HepG2 (cell line): ENCODE measurements around the gene CES3. TPM values are rescaled to one million over a fixed set of nuclear protein-coding genes. Genes with fewer than 3 reads are reported as not detected.

ENCODE experiments used
- AHR ChIP-seq: IDR thresholded peaks from 2 replicates; pipeline ENCODE4 v1.6.1; 2018; ENCODE audit warnings: missing genetic modification reagents, missing compliant biosample characterization
- FOXK1 ChIP-seq: sonication (generic); formaldehyde crosslinking; IDR thresholded peaks from 2 replicates; pipeline ENCODE4 v1.4.0; 2020; ENCODE audit warnings: low read depth, missing genetic modification reagents, borderline replicate concordance
- IRX3 ChIP-seq: sonication (generic); formaldehyde crosslinking; IDR thresholded peaks from 2 replicates; pipeline ENCODE4 v1.8.1; 2023; ENCODE audit warnings: mild to moderate bottlenecking, low read depth, missing genetic modification reagents, borderline replicate concordance
- MAFF ChIP-seq: IDR thresholded peaks from 2 replicates; pipeline ENCODE4 v1.6.1; 2011; ENCODE audit warnings: low read depth, low read length, improper control_type of control experiment
- MYC ChIP-seq: sonication (generic); formaldehyde crosslinking; IDR thresholded peaks from 2 replicates; pipeline ENCODE4 v1.9.0; 2021; ENCODE audit warnings: missing genetic modification reagents, borderline replicate concordance
- SALL1 ChIP-seq: sonication (generic); formaldehyde crosslinking; IDR thresholded peaks from 2 replicates; pipeline ENCODE4 v1.8.0; 2022; ENCODE audit warnings: mild to moderate bottlenecking, missing genetic modification reagents
- TCF12 ChIP-seq, 2 experiments: fragments of 450-650 bp in 1 of 2; sonication (generic) in 1 of 2; formaldehyde crosslinking in 1 of 2; IDR thresholded peaks; 2 replicates each; pipeline versions ENCODE4 v1.6.1 to v1.8.0; 2017 to 2022; ENCODE audit warnings: antibody characterized with exemption in 1 of 2, mild to moderate bottlenecking in 1 of 2, missing genetic modification reagents in 1 of 2, moderate library complexity in 1 of 2
- ZBTB37 ChIP-seq: sonication (generic); formaldehyde crosslinking; IDR thresholded peaks from 2 replicates; pipeline ENCODE4 v1.4.0; 2020; ENCODE audit warnings: mild to moderate bottlenecking, missing genetic modification reagents
- ZMAT5 ChIP-seq: sonication (generic); formaldehyde crosslinking; IDR thresholded peaks from 2 replicates; pipeline ENCODE4 v1.5.0; 2020; ENCODE audit warnings: mild to moderate bottlenecking, low read depth, missing genetic modification reagents, borderline replicate concordance
- ZNF281 ChIP-seq: sonication (generic); formaldehyde crosslinking; IDR thresholded peaks from 2 replicates; pipeline ENCODE4 v1.4.0; 2020; ENCODE audit warnings: missing genetic modification reagents, borderline replicate concordance
- ZNF30 ChIP-seq: sonication (generic); formaldehyde crosslinking; IDR thresholded peaks from 2 replicates; pipeline ENCODE4 v1.5.0; 2020; ENCODE audit warnings: mild to moderate bottlenecking, missing genetic modification reagents
- ZNF589 ChIP-seq: sonication (generic); formaldehyde crosslinking; conservative IDR thresholded peaks from 2 replicates; pipeline ENCODE4 v1.8.0; 2022; ENCODE audit warnings: mild to moderate bottlenecking, moderate library complexity, missing genetic modification reagents
- ZNF674 ChIP-seq: sonication (generic); formaldehyde crosslinking; IDR thresholded peaks from 2 replicates; pipeline ENCODE4 v1.5.0; 2020; ENCODE audit warnings: low read depth, mild to moderate bottlenecking, missing genetic modification reagents
- polyA plus RNA-seq, 8 experiments: library from polyadenylated mRNA; depleted of rRNA in 3 of 8; stranded (reverse) in 7 of 8; unstranded in 1 of 8; fragments of >200 nt; fragmentation: Illumina TruSeq in 4 of 8; extraction: Trizol in 4 of 8; gene quantifications; 2 replicates each; pipeline versions ENCODE4 v1.2.1 to v1.2.3, GENCODE V29; 2011 to 2016; ENCODE audit warnings: low read depth in 4 of 8, missing spikeins in 1 of 8, mixed read lengths in 1 of 8; ENCODE audit not compliant: insufficient read depth in 1 of 8
- total RNA-seq, 5 experiments: library from RNA; depleted of rRNA; stranded (reverse); fragments of >200 nt; fragmentation: Illumina TruSeq; extraction: Trizol; gene quantifications; 2 replicates each; pipeline ENCODE4 v1.2.3, GENCODE V29; 2016; ENCODE audit warnings: low read depth in 1 of 5
- TF ChIP-seq, protein P1 (sequence below): sonication (generic); formaldehyde crosslinking; IDR thresholded peaks from 2 replicates; pipeline ENCODE4 v1.9.0; 2021; ENCODE audit warnings: mild to moderate bottlenecking, missing genetic modification reagents
- TF ChIP-seq, protein P2 (sequence below): IDR thresholded peaks from 2 replicates; pipeline ENCODE4 v1.6.1; 2016; ENCODE audit warnings: low read depth, borderline replicate concordance

Gene CES3
- total and polyA plus RNA-seq, 2 of the 13 experiments (the other 11 are each of a cell fraction or from before 2014, with no cell fraction given): 6.6 to 17.4 TPM

DNA sequence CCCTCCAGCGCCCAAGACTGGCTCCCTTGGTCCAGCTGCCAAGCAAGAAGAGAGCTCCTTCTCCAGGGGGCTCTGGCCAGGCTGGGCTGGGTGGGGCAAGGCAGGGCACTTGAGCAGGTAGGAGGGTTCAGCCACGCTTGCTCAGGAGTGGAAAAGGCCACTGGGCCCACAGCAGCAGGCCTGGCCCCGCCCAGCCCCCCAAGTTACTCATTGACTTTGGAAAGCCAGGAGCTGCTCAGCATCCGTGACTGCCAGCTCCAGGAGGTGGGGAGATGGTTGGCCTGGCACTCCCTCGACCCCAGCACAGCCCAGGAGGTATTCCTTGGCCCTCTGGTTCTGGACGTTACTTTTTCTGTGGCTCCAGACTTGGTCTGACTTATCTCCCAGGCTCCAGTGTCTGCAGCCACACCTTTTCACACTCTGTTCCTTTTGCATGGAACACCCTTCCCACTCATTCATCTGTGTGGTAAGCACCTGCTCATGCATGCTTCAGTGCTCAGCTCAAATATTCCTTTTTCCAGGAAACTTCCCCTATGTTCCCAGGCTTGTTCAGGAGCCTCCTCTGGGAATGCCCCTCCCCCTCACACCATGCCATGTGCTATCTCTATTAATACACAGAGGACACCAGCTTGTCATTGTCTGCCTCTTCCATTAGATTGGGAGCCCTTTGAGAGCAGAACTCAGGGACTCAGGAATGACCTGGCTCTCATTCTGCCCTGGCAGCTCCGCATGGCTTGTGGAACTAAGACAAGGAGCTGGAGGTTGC lies 42.1 kb upstream of the CES3 start, which contains the start of gene CDH16 (continued):
- TF ChIP-seq ZNF281 (CRISPR knock-in tag) (peak; percentile 80), ZMAT5 (no peak), ZNF30 (CRISPR knock-in tag) (no peak), ZNF674 (no peak), MAFF (no peak), FOXK1 (no peak), ZBTB37 (CRISPR knock-in tag) (peak; percentile 11; the same call in 1 of the 2 replicates), MYC (no peak), AHR (CRISPR knock-in tag) (no peak), IRX3 (CRISPR knock-in tag) (no peak), ZNF589 (CRISPR knock-in tag) (no peak), SALL1 (CRISPR knock-in tag) (no peak; the same call in 1 of the 2 replicates), TCF12 (IDR thresholded peaks at IDR 0.05) (no peak), TCF12 (CRISPR knock-in tag; IDR thresholded peaks at IDR 0.05) (no peak)
- TF ChIP-seq, protein P1, sequence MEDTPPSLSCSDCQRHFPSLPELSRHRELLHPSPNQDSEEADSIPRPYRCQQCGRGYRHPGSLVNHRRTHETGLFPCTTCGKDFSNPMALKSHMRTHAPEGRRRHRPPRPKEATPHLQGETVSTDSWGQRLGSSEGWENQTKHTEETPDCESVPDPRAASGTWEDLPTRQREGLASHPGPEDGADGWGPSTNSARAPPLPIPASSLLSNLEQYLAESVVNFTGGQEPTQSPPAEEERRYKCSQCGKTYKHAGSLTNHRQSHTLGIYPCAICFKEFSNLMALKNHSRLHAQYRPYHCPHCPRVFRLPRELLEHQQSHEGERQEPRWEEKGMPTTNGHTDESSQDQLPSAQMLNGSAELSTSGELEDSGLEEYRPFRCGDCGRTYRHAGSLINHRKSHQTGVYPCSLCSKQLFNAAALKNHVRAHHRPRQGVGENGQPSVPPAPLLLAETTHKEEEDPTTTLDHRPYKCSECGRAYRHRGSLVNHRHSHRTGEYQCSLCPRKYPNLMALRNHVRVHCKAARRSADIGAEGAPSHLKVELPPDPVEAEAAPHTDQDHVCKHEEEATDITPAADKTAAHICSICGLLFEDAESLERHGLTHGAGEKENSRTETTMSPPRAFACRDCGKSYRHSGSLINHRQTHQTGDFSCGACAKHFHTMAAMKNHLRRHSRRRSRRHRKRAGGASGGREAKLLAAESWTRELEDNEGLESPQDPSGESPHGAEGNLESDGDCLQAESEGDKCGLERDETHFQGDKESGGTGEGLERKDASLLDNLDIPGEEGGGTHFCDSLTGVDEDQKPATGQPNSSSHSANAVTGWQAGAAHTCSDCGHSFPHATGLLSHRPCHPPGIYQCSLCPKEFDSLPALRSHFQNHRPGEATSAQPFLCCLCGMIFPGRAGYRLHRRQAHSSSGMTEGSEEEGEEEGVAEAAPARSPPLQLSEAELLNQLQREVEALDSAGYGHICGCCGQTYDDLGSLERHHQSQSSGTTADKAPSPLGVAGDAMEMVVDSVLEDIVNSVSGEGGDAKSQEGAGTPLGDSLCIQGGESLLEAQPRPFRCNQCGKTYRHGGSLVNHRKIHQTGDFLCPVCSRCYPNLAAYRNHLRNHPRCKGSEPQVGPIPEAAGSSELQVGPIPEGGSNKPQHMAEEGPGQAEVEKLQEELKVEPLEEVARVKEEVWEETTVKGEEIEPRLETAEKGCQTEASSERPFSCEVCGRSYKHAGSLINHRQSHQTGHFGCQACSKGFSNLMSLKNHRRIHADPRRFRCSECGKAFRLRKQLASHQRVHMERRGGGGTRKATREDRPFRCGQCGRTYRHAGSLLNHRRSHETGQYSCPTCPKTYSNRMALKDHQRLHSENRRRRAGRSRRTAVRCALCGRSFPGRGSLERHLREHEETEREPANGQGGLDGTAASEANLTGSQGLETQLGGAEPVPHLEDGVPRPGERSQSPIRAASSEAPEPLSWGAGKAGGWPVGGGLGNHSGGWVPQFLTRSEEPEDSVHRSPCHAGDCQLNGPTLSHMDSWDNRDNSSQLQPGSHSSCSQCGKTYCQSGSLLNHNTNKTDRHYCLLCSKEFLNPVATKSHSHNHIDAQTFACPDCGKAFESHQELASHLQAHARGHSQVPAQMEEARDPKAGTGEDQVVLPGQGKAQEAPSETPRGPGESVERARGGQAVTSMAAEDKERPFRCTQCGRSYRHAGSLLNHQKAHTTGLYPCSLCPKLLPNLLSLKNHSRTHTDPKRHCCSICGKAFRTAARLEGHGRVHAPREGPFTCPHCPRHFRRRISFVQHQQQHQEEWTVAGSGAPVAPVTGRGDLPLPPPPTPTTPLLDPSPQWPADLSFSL: no peak
- TF ChIP-seq, protein P2, sequence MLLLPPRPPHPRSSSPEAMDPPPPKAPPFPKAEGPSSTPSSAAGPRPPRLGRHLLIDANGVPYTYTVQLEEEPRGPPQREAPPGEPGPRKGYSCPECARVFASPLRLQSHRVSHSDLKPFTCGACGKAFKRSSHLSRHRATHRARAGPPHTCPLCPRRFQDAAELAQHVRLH (CRISPR knock-in tag): no peak
